ENCODE data around the gene APP. TPM values are rescaled to one million over a fixed set of nuclear protein-coding genes. Genes with fewer than 3 reads are reported as not detected.
"Not testable (repeated sequence)": the region's sequence is repeated elsewhere in the genome, so short reads cannot be mapped to it uniquely, and the experiment has no call there.

APP gene
- total RNA-seq, 3 donors from 2014 or later: 270 to 546 (median 383) TPM

DNA sequence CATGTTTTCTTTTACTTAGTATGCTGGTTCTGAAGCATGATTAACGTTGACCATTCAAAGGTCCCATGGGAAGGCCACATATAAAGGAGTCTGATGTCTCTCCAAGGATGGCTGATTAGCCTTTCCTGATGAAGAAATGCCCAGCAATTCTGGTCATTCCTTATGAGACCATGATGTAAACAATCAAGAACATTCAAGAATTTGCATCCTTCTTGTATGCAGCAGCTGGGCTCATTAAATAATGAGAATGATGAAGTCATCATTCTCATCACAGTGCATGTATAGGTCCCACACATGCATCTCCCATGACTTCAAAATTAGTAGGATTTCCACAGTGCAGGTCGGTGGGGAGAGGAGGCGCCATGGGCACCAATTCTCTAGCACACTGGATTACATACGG is 85.4 kb downstream of the APP start:
- TF ChIP-seq POLR2A (IDR thresholded peaks at IDR 0.05) (no peak), POLR2AphosphoS5 (IDR thresholded peaks at IDR 0.05) (no peak)
- TF ChIP-seq, protein P1, sequence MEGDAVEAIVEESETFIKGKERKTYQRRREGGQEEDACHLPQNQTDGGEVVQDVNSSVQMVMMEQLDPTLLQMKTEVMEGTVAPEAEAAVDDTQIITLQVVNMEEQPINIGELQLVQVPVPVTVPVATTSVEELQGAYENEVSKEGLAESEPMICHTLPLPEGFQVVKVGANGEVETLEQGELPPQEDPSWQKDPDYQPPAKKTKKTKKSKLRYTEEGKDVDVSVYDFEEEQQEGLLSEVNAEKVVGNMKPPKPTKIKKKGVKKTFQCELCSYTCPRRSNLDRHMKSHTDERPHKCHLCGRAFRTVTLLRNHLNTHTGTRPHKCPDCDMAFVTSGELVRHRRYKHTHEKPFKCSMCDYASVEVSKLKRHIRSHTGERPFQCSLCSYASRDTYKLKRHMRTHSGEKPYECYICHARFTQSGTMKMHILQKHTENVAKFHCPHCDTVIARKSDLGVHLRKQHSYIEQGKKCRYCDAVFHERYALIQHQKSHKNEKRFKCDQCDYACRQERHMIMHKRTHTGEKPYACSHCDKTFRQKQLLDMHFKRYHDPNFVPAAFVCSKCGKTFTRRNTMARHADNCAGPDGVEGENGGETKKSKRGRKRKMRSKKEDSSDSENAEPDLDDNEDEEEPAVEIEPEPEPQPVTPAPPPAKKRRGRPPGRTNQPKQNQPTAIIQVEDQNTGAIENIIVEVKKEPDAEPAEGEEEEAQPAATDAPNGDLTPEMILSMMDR (IDR thresholded peaks at IDR 0.05): no peak
- Histone ChIP-seq H3K27ac (no peak overlapping the region), H3K4me3 (no peak overlapping the region), H3K36me3 (no peaks in the 10 kb centered on the region), H3K27me3 (no peaks in the 10 kb centered on the region), H3K9me3 (no peaks in the 10 kb centered on the region), H3K4me1 (no peaks in the 10 kb centered on the region)
- no peak for DNase-seq (ENCODE audit: low spot score in 2 of 2)
- intact Hi-C loops (cut with DNase I; ENCODE audit: low total_unique reads): no loop called here

DNA sequence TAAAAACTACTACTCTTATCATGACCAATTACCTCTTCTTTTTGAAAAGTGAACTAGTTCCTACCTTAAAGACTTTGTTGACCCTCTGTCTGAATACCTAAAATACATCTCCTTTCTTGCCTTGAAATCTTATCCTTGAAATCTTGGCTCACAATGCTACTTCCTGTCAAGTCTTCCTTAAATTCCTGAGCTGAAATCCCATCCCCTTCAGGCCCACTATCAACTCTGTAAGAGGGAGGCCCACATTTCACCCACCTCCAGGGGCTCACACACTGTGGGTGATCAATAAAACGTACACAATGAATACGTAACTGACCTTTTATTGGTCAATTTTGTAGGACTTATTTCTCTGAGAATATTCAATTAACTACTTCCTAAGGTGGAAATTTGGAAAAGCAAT is 88.0 kb downstream of the APP start:
- intact Hi-C loops (cut with DNase I; ENCODE audit: low total_unique reads): no loop called here
- Histone ChIP-seq H3K27ac (no peak overlapping the region), H3K4me1 (no peaks in the 10 kb centered on the region), H3K27me3 (no peaks in the 10 kb centered on the region), H3K9me3 (no peaks in the 10 kb centered on the region), H3K36me3 (no peaks in the 10 kb centered on the region), H3K4me3 (no peak overlapping the region)
- TF ChIP-seq POLR2A (IDR thresholded peaks at IDR 0.05) (no peak), POLR2AphosphoS5 (IDR thresholded peaks at IDR 0.05) (no peak)
- TF ChIP-seq, protein P1 (IDR thresholded peaks at IDR 0.05): no peak
- DNase-seq (ENCODE audit: low spot score in 2 of 2): no peak

GRCh38 chr21:26081175-26081760 is 89.3 kb downstream of the APP start:
- H3K9me3 ChIP-seq; H3K4me3 ChIP-seq; H3K27me3 ChIP-seq; DNase-seq (ENCODE audit: low spot score in 2 of 2); intact Hi-C loops (cut with DNase I; ENCODE audit: low total_unique reads); H3K4me1 ChIP-seq; H3K27ac ChIP-seq; H3K36me3 ChIP-seq: not testable (repeated sequence)

- Histone ChIP-seq H3K4me3 (no peak overlapping the region), H3K9me3 (no peaks in the 10 kb centered on the region), H3K36me3 (no peaks in the 10 kb centered on the region), H3K4me1 (no peaks in the 10 kb centered on the region), H3K27me3 (no peaks in the 10 kb centered on the region), H3K27ac (no peak overlapping the region)
- intact Hi-C loops (cut with DNase I; ENCODE audit: low total_unique reads): no loop called here
- TF ChIP-seq POLR2AphosphoS5 (IDR thresholded peaks at IDR 0.05): no peak
- TF ChIP-seq POLR2A (IDR thresholded peaks at IDR 0.05): no peak
- TF ChIP-seq, protein P1 (IDR thresholded peaks at IDR 0.05): no peak
- DNase-seq (ENCODE audit: low spot score in 2 of 2): no peak
Observed at GRCh38 chr21:26080211-26080610, 90.4 kb downstream of the APP start.

DNA sequence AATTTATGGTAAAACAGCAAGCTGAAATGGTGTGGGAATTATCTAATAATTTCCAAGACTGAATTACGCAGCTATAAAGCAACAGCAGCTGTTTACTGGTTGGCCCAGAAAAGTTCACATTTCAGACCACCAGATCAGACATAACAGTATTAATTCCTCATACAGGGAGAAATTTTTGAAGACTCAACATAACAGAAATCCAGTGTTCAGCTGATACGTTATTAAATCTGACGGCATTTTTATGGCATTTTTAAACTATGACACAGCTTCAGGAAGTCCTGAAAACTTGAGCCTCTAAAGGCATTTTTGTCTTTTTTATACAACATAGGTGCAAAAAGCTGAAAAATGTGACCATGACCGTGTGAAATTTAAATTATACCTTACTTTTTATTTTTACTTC is 91.2 kb downstream of the APP start:
- Histone ChIP-seq H3K4me1 (no peaks in the 10 kb centered on the region), H3K27ac (no peak overlapping the region), H3K27me3 (no peaks in the 10 kb centered on the region), H3K4me3 (no peak overlapping the region), H3K36me3 (no peaks in the 10 kb centered on the region), H3K9me3 (no peaks in the 10 kb centered on the region)
- TF ChIP-seq, protein P1 (IDR thresholded peaks at IDR 0.05): no peak
- TF ChIP-seq POLR2A (IDR thresholded peaks at IDR 0.05) (no peak), POLR2AphosphoS5 (IDR thresholded peaks at IDR 0.05) (no peak)
- intact Hi-C loops (cut with DNase I; ENCODE audit: low total_unique reads): no loop called here
- DNase-seq (ENCODE audit: low spot score in 2 of 2): no peak

DNA sequence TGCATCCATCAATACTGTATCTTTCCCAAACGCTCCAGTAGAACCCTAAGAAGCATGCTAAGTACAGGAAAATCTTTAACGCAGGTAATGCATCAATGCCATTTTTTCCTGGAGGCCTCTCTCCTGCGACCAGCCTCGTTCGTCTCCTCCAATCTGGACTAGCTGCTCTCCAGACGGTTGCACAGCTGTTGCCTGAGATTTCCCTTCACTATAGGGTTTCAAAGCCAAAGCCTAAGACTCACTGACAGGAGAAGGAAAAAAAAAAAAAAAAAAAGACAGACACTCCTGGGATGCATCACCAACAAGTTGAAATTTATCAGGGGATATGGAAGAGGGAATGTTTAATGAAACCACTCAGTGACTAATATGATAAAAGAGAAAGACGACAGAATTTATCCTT is 93.0 kb downstream of the APP start:
- intact Hi-C loops (cut with DNase I; ENCODE audit: low total_unique reads): no loop called here
- TF ChIP-seq, protein P1 (IDR thresholded peaks at IDR 0.05): no peak
- TF ChIP-seq POLR2AphosphoS5 (IDR thresholded peaks at IDR 0.05) (no peak), POLR2A (IDR thresholded peaks at IDR 0.05) (no peak)
- H3K4me1 ChIP-seq: no peaks in the 10 kb centered on the region
- no peaks in the 10 kb centered on the region for H3K9me3 ChIP-seq
- no peaks in the 10 kb centered on the region for H3K27me3 ChIP-seq
- no peak overlapping the region for H3K27ac ChIP-seq
- DNase-seq (ENCODE audit: low spot score in 2 of 2): no peak
- no peak overlapping the region for H3K4me3 ChIP-seq
- H3K36me3 ChIP-seq: no peaks in the 10 kb centered on the region

Data from breast epithelium (tissue), 4 donors.